Stimulated activated CD8-positive, alpha-beta memory T cell treated with anti-CD3 and anti-CD28 coated beads, Interleukin-2, amount 100 ng/mL, for 1 hour (primary cell): ENCODE measurements around the gene BARX1.
"Not testable (repeated sequence)": the region's sequence is repeated elsewhere in the genome, so short reads cannot be mapped to it uniquely, and the experiment has no call there.

Source experiments
- DNase-seq, 2 donors: peaks; one replicate each; pipeline ENCODE4 v3.0.0-alpha.2; 2020; ENCODE audit warnings: low read depth in 2 of 2

Gene BARX1, protein sequence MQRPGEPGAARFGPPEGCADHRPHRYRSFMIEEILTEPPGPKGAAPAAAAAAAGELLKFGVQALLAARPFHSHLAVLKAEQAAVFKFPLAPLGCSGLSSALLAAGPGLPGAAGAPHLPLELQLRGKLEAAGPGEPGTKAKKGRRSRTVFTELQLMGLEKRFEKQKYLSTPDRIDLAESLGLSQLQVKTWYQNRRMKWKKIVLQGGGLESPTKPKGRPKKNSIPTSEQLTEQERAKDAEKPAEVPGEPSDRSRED

DNA sequence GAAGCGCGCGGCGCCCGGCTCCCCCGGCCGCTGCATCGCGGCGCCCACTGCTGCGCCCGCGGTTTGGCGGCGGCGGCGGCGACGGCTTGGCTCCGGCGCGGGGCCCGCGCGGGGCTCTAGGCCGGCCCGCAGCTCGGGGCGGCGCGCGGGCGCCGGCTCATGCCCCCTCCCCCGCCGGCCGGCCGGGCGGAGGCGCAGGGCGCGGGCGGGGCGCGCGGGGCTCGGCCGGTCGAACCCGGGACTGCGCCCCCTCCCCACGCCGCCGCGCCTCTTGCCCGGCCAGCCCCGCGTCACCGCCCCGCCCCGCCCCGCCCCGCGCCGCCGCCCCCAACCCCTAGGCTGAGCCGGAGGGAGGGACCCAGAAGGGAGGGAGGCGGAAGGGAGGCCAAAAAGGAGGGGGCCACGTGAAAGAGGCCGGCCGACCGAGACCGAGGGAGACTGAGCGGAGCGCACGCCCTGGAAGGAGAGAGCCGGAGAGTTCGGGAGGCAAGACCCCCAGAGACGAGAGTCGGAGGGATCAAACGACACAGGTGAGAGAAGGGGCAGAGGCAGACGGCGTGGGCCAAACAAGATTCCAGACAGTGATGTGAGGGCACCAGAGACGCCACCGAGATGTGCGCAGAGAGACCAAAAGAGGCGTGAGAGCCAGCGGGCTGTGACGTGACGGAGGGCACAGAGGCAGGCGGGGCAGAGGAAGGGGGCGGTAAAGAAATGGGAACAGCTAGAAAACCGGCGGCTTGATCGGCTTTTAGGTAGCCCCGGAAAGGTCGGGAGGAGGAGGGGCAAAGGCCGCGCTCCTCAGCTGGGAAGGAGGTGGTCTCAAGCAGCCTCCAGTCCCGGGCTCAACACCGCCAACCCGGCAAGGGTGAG lies at the start of gene BARX1:
Gene BARX1, minus strand, starts transcription at position 245 of the 870 bp plus-strand sequence. Its CDS starts 209 bp downstream, at position 36.
- DNase-seq: no peak

DNA sequence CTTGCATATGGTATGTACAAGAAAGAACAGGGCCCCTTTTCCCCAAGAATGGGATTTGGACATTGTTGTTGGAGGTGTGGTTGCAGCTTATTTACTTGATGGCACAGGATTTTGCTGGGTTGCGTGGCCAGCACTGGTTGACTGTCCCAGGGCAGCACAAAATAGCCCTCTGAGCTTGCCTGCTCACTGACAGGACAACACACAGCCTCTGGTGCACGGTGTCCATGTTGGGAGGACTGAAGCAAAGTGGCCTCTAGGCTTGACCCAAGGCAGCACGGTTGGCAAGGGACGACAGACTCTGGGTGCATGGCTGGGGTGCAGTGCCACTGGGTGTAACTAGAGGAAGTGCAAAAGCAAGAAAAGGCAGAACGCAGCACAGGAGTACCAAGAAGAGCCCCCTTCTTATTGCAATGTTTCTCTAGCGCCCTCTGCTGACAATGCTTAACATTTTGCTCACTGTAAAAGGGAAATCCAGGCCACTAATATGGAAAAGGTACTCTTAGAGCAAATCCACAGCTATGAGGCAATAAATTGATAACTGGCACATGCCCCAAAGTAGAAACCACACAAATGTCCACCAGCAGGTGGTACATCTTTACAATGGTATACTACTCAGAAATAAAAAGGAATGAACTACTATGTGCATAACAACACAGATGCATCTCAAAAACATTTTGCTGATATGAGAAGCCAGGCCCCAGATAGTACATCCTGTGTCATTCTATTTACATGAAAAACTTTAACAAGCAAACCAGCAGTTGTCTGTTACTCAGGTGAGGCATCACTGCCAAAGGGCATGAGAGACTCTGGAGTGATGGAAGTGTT lies 47.4 kb upstream of the BARX1 start:
- DNase-seq: no peak

DNA sequence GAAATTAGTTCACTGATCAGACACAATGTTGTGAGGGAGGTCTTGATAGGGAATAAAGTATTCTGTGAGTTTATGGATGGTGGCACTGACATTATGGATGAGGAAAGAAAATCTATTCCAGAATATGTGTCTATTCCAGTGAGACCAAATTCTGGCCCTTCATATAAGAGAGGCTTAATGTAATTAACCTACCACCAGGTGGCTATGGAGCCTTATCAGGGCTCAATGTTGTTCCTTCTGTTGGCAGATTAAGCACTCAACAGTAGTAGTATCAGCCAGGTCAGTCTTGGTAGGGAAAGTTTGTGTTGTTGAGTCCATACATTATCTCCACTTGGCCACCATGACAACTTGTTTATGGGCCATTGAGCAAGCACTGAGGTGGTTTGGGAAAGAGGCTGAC lies 41.7 kb upstream of the BARX1 start:
- DNase-seq: no peak

GRCh38 chr9:93996367-93996766 lies 41.2 kb upstream of the BARX1 start:
- DNase-seq: no peak

DNA sequence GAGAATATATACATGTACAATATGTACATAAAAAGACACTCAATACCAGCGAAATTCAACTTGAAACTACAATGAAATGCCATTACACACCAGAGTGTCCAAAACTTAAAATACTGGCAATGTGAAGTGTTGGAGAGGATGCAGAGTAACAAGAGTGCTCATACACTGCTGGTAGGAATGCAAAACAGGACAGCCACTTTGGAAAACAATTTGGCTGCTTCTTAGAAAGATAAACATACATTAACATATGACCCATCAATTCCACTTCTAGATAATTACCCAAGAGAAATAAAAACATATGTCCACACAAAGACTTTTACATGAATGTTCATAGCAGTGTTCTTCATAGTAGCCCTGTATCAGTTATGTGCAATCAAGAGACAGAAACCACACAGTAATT lies 39.4 kb upstream of the BARX1 start:
- no peak for DNase-seq

GRCh38 chr9:93994132-93994531 lies 39.0 kb upstream of the BARX1 start:
- DNase-seq: no peak

- DNase-seq: no peak
These were observed 37.7 kb upstream of the BARX1 start for GRCh38 chr9:93992830-93993229.

DNA sequence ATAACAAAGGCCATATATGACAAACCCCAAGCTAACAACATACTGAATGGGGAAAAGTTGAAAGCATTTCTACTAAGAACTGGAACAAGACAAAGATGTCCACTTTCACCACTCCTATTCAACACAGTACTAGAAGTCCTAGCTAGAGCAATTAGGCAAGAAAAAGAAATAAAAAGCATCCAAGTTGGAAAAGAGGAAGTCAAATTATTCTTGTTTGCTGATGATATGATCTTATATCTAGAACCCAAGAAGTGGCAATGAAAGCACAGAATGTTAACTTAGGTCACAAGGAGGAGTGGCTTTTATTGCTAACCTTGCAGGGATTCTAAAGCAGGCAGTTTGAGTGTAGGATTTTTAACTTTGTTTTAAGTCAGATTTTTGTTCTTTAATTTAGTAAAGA lies 35.3 kb upstream of the BARX1 start:
- no peak for DNase-seq

DNA sequence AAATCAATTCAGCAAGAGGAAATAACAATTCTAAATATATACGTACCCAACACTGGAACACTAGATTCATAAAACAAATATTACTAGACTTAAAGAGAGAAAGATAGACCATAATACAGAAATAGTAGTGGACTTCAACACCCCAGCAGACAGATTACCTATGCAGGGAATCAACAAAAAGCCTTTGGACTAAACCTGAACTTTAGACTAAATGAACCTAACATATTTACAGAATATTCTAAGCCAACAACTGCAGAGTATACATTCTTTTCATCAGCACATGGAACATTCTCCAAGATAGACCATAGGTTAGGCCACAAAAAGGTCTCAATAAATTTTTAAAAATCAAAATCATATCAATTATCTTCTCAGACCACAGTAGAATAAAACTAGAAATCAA lies 32.9 kb upstream of the BARX1 start:
- DNase-seq: no peak

- no peak for DNase-seq
These were observed 29.7 kb upstream of the BARX1 start for GRCh38 chr9:93984860-93985259.

DNA sequence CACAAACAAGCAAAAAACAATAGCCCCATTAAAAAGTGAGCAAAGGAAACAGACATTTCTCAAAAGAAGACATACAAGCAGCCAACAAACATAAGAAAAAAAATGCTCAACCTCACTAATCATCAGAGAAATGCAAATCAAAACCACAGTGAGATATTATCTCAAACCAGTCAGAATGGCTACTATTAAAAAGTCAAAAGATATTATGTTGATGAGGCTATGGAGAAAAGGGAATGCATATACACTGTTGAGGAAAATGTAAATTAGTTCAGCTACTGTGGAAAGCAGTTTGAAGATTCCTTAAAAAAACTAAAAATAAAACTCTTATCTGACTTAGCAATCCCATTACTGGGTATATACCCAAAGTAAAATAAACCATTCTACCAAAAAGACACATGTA lies 28.7 kb upstream of the BARX1 start:
- DNase-seq: no peak

DNA sequence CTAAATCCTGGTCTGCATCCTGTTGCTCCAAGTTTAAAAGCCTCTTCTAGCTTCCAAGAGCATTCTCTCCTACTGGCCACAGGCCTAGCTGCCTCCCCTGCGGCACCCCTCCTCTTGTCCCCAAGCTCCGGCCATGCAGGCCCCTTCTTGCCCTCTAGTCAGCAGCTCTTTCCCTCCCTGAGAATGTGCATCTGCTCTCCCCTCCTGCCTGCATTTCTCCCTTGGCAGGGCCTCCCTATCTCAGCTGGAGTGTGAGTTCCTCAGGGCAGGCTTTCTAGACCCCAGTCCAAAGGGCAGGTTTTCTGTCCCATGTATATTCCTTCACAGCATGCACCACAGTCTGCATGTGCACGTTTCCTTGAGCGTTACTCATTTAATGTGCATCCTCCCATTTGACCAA lies 24.6 kb upstream of the BARX1 start:
- no peak for DNase-seq

GRCh38 chr9:93978551-93978950 lies 23.4 kb upstream of the BARX1 start:
- no peak for DNase-seq

DNA sequence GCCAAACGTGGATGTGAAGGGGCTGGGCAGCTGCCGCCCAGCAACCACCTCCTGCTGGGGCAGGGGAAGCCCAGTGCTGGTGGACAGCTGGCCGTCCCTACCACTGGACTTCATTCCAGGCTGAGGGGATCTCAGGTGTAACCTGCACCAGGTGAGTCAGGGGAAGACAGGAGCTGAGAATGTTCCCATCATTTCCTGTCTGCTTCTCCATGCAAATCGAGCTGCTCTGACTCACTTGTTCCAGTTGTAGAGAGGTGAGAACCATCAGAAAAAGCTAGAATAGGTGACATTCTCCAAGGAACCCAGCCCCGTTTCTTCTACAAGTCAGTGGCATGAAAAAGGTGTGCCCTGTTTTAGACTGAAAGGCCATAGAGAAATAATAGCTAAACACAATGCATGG lies 21.8 kb upstream of the BARX1 start:
- DNase-seq: no peak

GRCh38 chr9:93976081-93976480 lies 20.9 kb upstream of the BARX1 start:
- no peak for DNase-seq

DNA sequence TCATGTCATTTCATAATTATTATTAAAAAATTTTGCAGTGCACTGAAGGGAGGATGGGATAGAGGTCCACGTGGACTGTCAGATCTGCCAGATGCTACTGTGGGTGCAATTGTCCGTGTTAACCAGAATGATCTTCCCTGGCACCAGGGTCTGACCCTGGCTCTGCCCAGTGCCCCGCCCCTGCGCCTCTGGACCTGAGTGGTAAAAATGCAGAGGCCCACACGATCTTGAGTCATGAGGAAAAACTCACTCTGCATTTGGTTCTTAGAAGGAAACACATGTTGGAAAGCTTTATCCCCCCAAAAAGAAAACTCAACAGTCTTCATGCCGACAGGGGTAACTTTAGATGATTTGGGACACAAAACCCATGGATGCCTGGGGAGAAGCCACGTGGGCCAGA lies 20.1 kb upstream of the BARX1 start:
- DNase-seq: no peak

DNA sequence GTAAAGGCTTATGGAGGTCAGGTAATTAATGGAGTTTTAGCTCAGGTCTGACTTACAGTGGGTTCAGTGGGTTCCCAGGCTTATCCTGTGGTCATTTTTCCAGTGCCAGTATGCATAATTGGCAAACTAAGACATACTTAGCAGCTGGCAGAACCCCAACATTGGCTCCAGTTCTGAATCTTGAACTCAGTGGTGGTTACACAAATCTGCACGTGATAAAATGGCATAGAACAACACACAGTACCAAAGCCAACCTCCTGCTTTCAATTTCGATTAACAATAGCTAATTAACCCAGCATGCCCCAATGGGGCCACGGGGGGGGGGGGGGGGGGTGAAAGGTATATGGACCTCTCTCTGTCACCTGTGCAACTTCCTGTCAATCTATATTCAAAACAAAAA lies 19.0 kb upstream of the BARX1 start:
- no peak for DNase-seq

DNA sequence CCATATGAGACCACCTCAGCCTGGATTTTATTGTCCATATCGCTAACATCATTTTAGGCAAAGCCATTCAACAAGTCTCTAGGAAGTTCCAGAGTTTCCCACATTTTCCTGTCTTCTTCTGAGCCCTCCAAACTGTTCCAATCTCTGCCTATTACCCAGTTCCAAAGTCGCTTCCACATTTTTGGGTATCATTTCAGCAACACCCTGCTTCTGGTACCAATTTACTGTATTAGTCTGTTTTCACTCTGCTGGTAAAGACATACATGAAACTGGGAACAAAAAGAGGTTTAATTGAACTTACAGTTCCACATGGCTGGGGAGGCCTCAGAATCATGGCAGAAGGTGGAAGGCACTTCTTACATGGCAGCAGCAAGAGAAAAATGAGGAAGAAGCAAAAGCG lies 17.5 kb upstream of the BARX1 start:
- DNase-seq: not testable (repeated sequence)

DNA sequence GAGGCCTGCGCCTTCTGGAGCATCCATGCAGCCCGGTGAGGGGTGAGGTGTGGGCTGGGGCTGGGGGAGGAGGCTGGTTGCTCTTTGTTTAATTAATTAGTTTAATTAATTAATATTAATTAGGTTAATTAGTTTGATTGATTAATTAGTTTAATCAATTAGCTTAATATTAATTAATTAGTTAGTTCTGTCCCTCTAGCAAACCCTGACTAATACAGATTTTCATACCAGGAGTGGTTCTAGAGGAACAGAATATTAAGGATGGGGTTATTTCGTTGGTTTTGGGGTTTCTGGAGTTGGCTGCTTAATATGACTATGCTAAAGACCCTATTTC lies 14.1 kb upstream of the BARX1 start:
- DNase-seq: no peak

DNA sequence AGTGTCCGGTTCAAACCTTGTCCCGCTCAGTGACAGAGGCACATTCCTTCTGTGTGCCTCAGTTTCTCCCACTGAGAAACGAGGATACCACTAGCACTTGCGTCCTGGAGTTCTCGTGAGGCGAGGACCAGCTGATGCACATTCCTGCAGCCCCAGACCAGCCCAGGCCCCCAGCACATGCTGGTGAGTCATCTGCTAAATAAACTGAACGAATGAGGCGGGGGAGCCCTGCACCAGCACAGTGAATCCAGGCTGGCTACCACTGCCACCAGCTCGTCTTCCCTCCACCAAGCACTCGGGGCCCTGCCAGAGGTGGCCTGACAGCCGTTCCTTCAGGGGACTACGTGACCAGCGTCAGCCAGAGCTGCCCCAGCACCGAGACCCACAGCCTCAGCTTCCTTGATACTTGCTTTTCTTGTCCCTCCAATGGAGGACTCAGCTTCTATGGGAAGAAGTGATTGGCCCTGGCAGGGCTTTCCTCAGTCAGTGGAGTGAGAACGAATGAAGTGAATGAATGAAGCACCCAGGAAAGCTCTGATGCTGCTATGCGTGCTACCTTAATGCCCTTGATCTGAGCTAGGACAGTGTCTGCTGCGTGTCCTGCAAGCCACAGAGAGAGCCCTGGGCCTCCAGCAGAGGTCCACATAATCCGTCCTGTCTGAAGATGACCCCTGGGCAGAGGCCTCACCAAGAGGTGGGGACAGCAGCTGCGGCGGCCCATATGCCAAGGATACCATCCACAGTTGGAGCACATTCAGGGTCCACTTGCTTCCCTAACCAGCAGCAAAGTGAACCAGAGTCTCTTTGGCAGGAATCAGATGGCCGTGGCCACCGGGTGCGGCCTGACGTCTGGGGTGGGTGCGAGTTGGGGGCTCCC lies 13.5 kb upstream of the BARX1 start:
- no peak for DNase-seq

DNA sequence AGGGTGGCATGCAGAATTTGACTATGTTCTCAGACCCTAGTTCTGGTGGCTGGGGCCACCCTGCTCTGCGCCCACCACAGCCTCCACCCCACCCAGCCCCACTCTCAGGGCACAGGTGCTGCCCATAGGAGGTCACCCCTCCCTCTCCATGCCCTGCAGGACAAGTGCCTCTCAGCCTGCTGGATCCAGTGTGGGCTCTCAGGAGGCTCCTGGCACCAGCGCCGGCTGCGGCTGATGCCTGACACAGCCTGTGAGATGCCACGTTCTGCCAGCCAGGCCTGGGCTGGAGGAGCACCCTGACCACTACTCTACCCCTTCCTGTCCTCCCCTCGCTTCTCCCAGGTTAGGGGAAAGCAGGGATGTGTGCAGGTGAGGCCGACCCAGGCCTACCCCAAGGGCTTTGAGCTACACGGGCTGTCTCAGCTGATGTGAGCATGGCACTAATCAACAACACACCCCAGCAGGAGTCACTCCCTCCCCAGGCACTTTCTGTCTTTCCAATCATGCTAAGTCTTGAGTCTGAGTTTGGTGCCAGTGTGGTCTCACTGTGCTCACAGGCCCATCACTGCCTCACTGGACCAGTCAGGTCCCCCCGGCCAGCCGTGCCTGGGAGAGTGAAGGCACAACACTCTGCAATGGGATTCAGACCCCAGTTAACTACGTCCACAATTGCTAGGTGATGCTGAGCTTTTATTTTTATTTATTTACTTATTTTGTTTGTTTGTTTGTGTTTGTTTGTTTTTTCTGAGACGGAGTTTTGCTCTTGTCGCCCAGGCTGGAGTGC lies 12.1 kb upstream of the BARX1 start:
- no peak for DNase-seq
